Thoracic aorta (tissue), 2 donors: ENCODE results near the gene ENOX1. TPM values are rescaled to one million over a fixed set of nuclear protein-coding genes. Genes with fewer than 3 reads are reported as not detected.

Source experiments
- ATAC-seq: fragments of 150-250 bp; one replicate; pipeline ENCODE4 v1.8.0; 2017; ENCODE audit warnings: low read depth; ENCODE audit not compliant: insufficient number of reproducible peaks, low FRiP score
- DNase-seq: peaks from one replicate; pipeline ENCODE4 v3.0.0-alpha.2; 2020; ENCODE audit warnings: low spot score
- H3K27ac ChIP-seq, 2 donors: fragments of 200-600 bp; sonication (generic); 1 replicate in 1 of 2; 2 replicates in 1 of 2; pipeline ENCODE4 v1.5.1; 2016; ENCODE audit warnings: mild to moderate bottlenecking in 2 of 2, moderate library complexity in 2 of 2
- H3K27me3 ChIP-seq: fragments of 200-600 bp; sonication (generic); replicated peaks from 2 replicates; pipeline ENCODE4 v1.6.0; 2016; ENCODE audit warnings: mild to moderate bottlenecking; ENCODE audit not compliant: insufficient read depth
- H3K36me3 ChIP-seq: fragments of 200-600 bp; sonication (generic); one replicate; pipeline ENCODE4 v1.5.1; 2016
- H3K4me1 ChIP-seq, 2 donors: fragments of 200-600 bp; sonication (generic); 1 replicate in 1 of 2; 2 replicates in 1 of 2; pipeline versions ENCODE4 v1.5.1 to v1.6.0; 2016; ENCODE audit warnings: low read depth in 2 of 2, mild to moderate bottlenecking in 1 of 2; ENCODE audit not compliant: control insufficient read depth in 1 of 2
- H3K4me3 ChIP-seq: fragments of 200-600 bp; sonication (generic); 2 replicates; pipeline ENCODE4 v1.5.1; 2016; ENCODE audit warnings: mild to moderate bottlenecking
- H3K9me3 ChIP-seq: fragments of 200-600 bp; sonication (generic); 2 replicates; pipeline ENCODE4 v1.5.1; 2016
- CTCF ChIP-seq: fragments of 200-600 bp; sonication (generic); IDR thresholded peaks from one replicate; pipeline ENCODE4 v1.5.1; 2019; ENCODE audit warnings: antibody characterized with exemption
- total RNA-seq, 2 donors: library from RNA; depleted of rRNA; stranded (reverse); fragments of >200 nt; gene quantifications; one replicate each; pipeline versions ENCODE4 v1.1.0 to v1.2.3, GENCODE V29; 2016

Gene ENOX1
- total RNA-seq, 2 donors from 2014 or later = 0.41 to 2.3 TPM

DNA sequence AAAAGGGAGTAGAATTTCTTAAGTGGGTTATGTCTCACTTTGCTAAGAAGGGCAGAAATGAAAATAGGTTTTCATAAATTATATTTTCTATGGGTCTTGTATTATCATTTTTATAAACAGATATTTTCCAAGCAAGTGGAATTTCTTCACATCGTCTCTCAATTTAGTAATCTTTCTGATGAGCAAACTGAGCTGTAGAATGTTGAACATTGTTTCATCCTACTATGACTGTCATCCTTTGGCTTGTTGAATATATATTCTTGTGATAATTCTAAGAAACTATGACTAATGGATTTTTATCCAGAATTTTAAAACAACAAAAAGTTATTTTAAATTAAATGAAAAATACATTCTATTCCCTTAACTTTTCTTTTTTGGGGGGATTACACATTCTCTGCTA, 313.8 kb downstream of the ENOX1 start:
- Histone ChIP-seq H3K27me3 (no peaks in the 10 kb centered on the region), H3K4me3 (no peak overlapping the region), H3K4me1 (peaks cover 26 to 27% of the 10 kb centered on the region in 2 donors), H3K27ac (no peak overlapping the region), H3K9me3 (no peaks in the 10 kb centered on the region), H3K36me3 (no peaks in the 10 kb centered on the region)
- ATAC-seq (no peak), DNase-seq (no peak)
- TF ChIP-seq CTCF = no peak

DNA sequence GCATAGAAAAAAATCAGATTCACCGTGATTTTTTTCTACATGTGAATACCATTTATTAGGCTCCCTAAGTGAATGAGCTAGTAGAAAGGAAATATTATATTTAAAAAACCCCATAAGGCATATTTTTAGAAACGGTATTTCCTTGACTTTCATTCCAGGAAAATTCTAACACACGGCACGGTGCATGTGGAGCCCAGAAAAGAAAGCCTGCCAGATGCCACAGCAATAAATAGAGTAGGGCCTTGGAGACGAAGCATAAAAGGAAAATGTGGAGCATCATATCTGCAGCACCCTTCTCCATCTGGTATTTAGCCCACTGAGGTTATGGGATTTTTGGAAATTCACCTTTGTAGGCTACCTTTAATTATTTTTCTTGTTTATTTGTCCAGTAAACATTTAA, 314.4 kb downstream of the ENOX1 start:
- no peaks in the 10 kb centered on the region for H3K27me3 ChIP-seq
- TF ChIP-seq CTCF = no peak
- H3K9me3 ChIP-seq = no peaks in the 10 kb centered on the region
- DNase-seq (no peak), ATAC-seq (no peak)
- H3K36me3 ChIP-seq = no peaks in the 10 kb centered on the region
- H3K4me3 ChIP-seq = peak overlapping the region; percentile 21
- no peak overlapping the region for H3K27ac ChIP-seq
- peaks cover 20 to 21% of the 10 kb centered on the region in 2 donors for H3K4me1 ChIP-seq

DNA sequence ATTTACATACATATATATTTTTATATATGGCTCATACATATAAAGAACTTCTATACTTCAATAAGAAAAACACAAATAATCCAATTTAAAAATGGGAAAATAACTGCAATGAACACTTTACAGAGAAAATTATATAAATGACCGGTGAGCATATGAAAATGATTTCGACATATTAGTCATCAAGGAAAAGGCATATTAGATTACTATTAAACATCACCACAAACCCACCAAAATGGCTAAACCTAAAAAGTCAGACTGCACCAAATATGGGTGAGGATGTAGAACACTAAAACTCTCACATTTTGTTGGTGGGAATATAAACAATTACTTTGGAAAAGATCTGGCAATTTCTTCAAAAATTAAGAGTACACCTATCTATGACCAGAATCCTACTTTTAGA, 316.2 kb downstream of the ENOX1 start:
- Histone ChIP-seq H3K4me3 (no peak overlapping the region), H3K27ac (no peak overlapping the region), H3K27me3 (no peaks in the 10 kb centered on the region), H3K36me3 (no peaks in the 10 kb centered on the region), H3K4me1 (peaks cover 17 to 19% of the 10 kb centered on the region in 2 donors), H3K9me3 (no peaks in the 10 kb centered on the region)
- ATAC-seq = no peak
- TF ChIP-seq CTCF = no peak
- no peak for DNase-seq

DNA sequence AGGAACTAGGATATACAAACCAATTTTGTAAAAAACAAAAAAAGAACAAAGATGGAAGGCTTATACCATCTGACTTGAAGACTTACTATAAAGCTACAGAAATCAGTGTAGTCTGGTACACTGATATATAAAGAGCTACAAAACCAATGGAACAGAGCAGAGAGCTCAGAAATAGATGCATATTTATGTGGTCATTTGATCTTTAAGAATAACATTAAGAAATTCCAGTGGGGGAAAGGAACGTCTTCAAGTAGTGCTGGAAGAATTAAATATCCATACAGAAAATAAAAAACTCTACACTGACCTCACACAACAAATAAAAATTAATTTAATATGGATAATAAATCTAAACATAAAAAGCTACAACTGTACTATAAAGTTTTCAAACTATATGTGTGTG, 317.0 kb downstream of the ENOX1 start:
- no peak for ATAC-seq
- no peaks in the 10 kb centered on the region for H3K36me3 ChIP-seq
- peaks cover 17 to 19% of the 10 kb centered on the region in 2 donors for H3K4me1 ChIP-seq
- no peak overlapping the region for H3K4me3 ChIP-seq
- no peak overlapping the region for H3K27ac ChIP-seq
- no peak for TF ChIP-seq CTCF
- H3K9me3 ChIP-seq = no peaks in the 10 kb centered on the region
- no peaks in the 10 kb centered on the region for H3K27me3 ChIP-seq
- no peak for DNase-seq

- DNase-seq = no peak
- H3K9me3 ChIP-seq = no peaks in the 10 kb centered on the region
- H3K27ac ChIP-seq = no peak overlapping the region
- H3K4me3 ChIP-seq = no peak overlapping the region
- no peak for TF ChIP-seq CTCF
- ATAC-seq = no peak
- no peaks in the 10 kb centered on the region for H3K4me1 ChIP-seq
- H3K27me3 ChIP-seq = no peaks in the 10 kb centered on the region
- H3K36me3 ChIP-seq = no peaks in the 10 kb centered on the region
Measured at GRCh38 chr13:43464578-43465264, 322.1 kb downstream of the ENOX1 start.
